OCI-LY1 (cell line): ENCODE data around the gene LRRTM3.

ENCODE experiments used
- H2AFZ ChIP-seq: fragments of 200-600 bp; sonication (generic), shearing (Covaris generic); 2 replicates; pipeline ENCODE4 v1.6.0; 2014; ENCODE audit warnings: antibody characterized with exemption, mild to moderate bottlenecking, low read length
- H3F3A ChIP-seq: fragments of 200-600 bp; sonication (generic), shearing (Covaris generic); 2 replicates; pipeline ENCODE4 v1.6.0; 2014; ENCODE audit warnings: mild to moderate bottlenecking, antibody characterized with exemption, low read length, moderate library complexity; ENCODE audit not compliant: insufficient read depth
- H3K27ac ChIP-seq: fragments of 200-600 bp; sonication (generic); 2 replicates; pipeline ENCODE4 v1.5.1; 2014; ENCODE audit warnings: low read length, mixed run types, mild to moderate bottlenecking, low read depth; ENCODE audit not compliant: poor library complexity, severe bottlenecking
- H3K27me3 ChIP-seq: fragments of 200-600 bp; sonication (generic); 2 replicates; pipeline ENCODE4 v1.6.0; 2014; ENCODE audit warnings: antibody characterized with exemption, mild to moderate bottlenecking, low read length, moderate library complexity; ENCODE audit not compliant: insufficient read depth
- H3K36me3 ChIP-seq: fragments of 200-600 bp; sonication (generic); 2 replicates; pipeline ENCODE4 v1.6.1; 2014; ENCODE audit warnings: mild to moderate bottlenecking, antibody characterized with exemption, low read length, moderate library complexity, mixed read lengths; ENCODE audit not compliant: insufficient read depth
- H3K4me1 ChIP-seq: fragments of 200-600 bp; sonication (generic); 2 replicates; pipeline ENCODE4 v1.5.1; 2014; ENCODE audit warnings: mild to moderate bottlenecking, low read length, moderate library complexity; ENCODE audit not compliant: insufficient read depth, severe bottlenecking
- H3K4me2 ChIP-seq: fragments of 200-600 bp; sonication (generic), shearing (Covaris generic); 2 replicates; pipeline ENCODE4 v1.6.1; 2014; ENCODE audit warnings: low read length
- H3K4me3 ChIP-seq: fragments of 200-600 bp; sonication (generic); 2 replicates; pipeline ENCODE4 v1.5.1; 2014; ENCODE audit warnings: low read length, low read depth, mild to moderate bottlenecking, mixed read lengths; ENCODE audit not compliant: poor library complexity, severe bottlenecking
- H3K79me2 ChIP-seq: fragments of 200-600 bp; shearing (Covaris generic); 2 replicates; pipeline ENCODE4 v1.6.1; 2016; ENCODE audit warnings: mixed run types, low read length, mixed read lengths; ENCODE audit not compliant: insufficient read depth
- H3K9ac ChIP-seq: fragments of 200-600 bp; sonication (generic), shearing (Covaris generic); 2 replicates; pipeline ENCODE4 v1.6.1; 2014; ENCODE audit warnings: mild to moderate bottlenecking, low read length, mixed read lengths
- H3K9me2 ChIP-seq: fragments of 200-600 bp; sonication (generic), shearing (Covaris generic); 2 replicates; pipeline ENCODE4 v1.6.1; 2014; ENCODE audit warnings: low read depth, mild to moderate bottlenecking, low read length, mixed read lengths
- H3K9me3 ChIP-seq: fragments of 200-600 bp; shearing (Covaris generic); 2 replicates; pipeline ENCODE4 v1.6.1; 2014; ENCODE audit warnings: low read length, mixed read lengths
- H4K20me1 ChIP-seq: fragments of 200-600 bp; sonication (generic), shearing (Covaris generic); 2 replicates; pipeline ENCODE4 v1.6.0; 2016; ENCODE audit warnings: mild to moderate bottlenecking, low read length; ENCODE audit not compliant: insufficient read depth
- EZH2 ChIP-seq: fragments of 200-600 bp; sonication (generic), shearing (Covaris generic); IDR thresholded peaks from 2 replicates; pipeline ENCODE4 v1.8.0; 2017; ENCODE audit warnings: borderline replicate concordance, mixed run types, mild to moderate bottlenecking, antibody characterized with exemption, low read length, moderate library complexity, mixed read lengths
- TF ChIP-seq, protein P1 (sequence below): fragments of 200-600 bp; sonication (generic), shearing (Covaris generic); IDR thresholded peaks from 2 replicates; pipeline ENCODE4 v1.5.1; 2017; ENCODE audit warnings: mild to moderate bottlenecking, antibody characterized with exemption, low read length, moderate library complexity, mixed read lengths

Gene LRRTM3

DNA sequence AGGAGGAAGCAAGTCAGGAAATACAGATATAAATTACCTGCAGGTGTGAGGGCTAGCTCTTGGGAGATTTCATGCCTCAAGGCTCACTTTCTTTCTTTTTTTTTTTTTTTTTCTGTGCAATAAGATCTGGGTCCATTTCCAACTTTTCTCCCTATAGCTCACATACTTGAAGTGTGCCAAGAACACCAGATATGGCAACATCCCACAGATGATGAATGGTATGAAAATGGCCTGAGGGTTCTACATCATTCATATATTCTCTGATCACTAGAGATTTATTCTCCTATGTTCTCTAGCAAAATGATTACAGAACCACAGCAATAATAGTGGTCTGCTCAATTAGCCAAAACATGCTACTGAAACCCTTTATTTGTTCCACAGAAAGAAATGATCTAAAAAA, 117.2 kb downstream of the LRRTM3 start:
- TF ChIP-seq EZH2: no peak
- TF ChIP-seq, protein P1, sequence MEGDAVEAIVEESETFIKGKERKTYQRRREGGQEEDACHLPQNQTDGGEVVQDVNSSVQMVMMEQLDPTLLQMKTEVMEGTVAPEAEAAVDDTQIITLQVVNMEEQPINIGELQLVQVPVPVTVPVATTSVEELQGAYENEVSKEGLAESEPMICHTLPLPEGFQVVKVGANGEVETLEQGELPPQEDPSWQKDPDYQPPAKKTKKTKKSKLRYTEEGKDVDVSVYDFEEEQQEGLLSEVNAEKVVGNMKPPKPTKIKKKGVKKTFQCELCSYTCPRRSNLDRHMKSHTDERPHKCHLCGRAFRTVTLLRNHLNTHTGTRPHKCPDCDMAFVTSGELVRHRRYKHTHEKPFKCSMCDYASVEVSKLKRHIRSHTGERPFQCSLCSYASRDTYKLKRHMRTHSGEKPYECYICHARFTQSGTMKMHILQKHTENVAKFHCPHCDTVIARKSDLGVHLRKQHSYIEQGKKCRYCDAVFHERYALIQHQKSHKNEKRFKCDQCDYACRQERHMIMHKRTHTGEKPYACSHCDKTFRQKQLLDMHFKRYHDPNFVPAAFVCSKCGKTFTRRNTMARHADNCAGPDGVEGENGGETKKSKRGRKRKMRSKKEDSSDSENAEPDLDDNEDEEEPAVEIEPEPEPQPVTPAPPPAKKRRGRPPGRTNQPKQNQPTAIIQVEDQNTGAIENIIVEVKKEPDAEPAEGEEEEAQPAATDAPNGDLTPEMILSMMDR: no peak
- Histone ChIP-seq H3K9me3 (no peaks in the 10 kb centered on the region), H3K36me3 (no peaks in the 10 kb centered on the region), H3K4me2 (no peak overlapping the region), H4K20me1 (no peaks in the 10 kb centered on the region), H3K9ac (no peak overlapping the region), H3K9me2 (no peaks in the 10 kb centered on the region), H3K4me1 (no peaks in the 10 kb centered on the region), H2AFZ (no peak overlapping the region), H3K79me2 (no peaks in the 10 kb centered on the region), H3K27me3 (no peaks in the 10 kb centered on the region), H3K4me3 (no peak overlapping the region), H3K27ac (no peak overlapping the region), H3F3A (no peaks in the 10 kb centered on the region)

DNA sequence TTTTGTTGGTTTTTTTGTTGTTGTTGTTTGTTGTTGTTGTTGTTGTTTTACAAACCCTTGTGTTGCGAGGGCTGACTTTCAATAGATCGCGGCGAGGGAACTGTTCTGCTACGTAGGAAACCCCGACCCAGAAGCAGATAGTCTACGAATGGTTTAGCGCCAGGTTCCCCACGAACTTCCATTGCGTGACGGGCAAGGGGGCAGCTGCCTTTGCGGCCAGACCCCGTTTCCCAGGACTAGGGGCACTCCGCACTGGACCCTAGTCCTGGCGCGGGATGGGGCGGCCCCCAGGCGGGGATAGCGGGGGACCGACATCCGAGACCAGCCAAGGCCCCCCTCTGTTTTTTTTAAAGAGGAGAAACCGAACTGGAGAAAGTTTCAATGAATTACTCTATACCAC, 119.6 kb downstream of the LRRTM3 start:
- TF ChIP-seq EZH2: no peak
- TF ChIP-seq, protein P1: no peak
- H3K79me2 ChIP-seq: no peaks in the 10 kb centered on the region

GRCh38 chr10:67046507-67046906, 120.7 kb downstream of the LRRTM3 start:
- Histone ChIP-seq H3K9me2 (no peaks in the 10 kb centered on the region), H4K20me1 (no peaks in the 10 kb centered on the region), H3K4me3 (no peak overlapping the region), H3K4me1 (no peaks in the 10 kb centered on the region), H3K27me3 (no peaks in the 10 kb centered on the region), H3K9me3 (no peaks in the 10 kb centered on the region), H3K4me2 (no peak overlapping the region), H3K27ac (no peak overlapping the region), H3K36me3 (no peaks in the 10 kb centered on the region), H2AFZ (no peak overlapping the region), H3K9ac (no peak overlapping the region), H3K79me2 (no peaks in the 10 kb centered on the region), H3F3A (no peaks in the 10 kb centered on the region)
- TF ChIP-seq, protein P1: no peak
- no peak for TF ChIP-seq EZH2

More for the DNA sequence above, 119.6 kb downstream of the LRRTM3 start:
- H3K4me3 ChIP-seq: no peak overlapping the region
- no peaks in the 10 kb centered on the region for H4K20me1 ChIP-seq
- H3K27ac ChIP-seq: no peak overlapping the region
- H3K9ac ChIP-seq: no peak overlapping the region
- no peaks in the 10 kb centered on the region for H3K4me1 ChIP-seq
- H3K9me2 ChIP-seq: no peaks in the 10 kb centered on the region
- no peaks in the 10 kb centered on the region for H3K9me3 ChIP-seq
- H3K4me2 ChIP-seq: no peak overlapping the region
- no peaks in the 10 kb centered on the region for H3F3A ChIP-seq
- H3K27me3 ChIP-seq: no peaks in the 10 kb centered on the region
- H2AFZ ChIP-seq: no peak overlapping the region
- no peaks in the 10 kb centered on the region for H3K36me3 ChIP-seq
